DND-41 (cell line): ENCODE measurements around the gene WDR83.

Experiments
- ATAC-seq: fragments of 200-7000 bp; cut with Tn5 transposase; 3 replicates; pipeline ENCODE4 v1.9.1; 2021; ENCODE audit warnings: low read depth; ENCODE audit not compliant: insufficient read depth
- DNase-seq: peaks from one replicate; pipeline ENCODE4 v3.0.0-alpha.2; 2020
- H2AFZ ChIP-seq: 2 replicates; pipeline ENCODE4 v1.6.0; 2012; ENCODE audit warnings: low read depth, low read length
- H3K27ac ChIP-seq: 2 replicates; pipeline ENCODE4 v1.5.1; 2012; ENCODE audit warnings: low read length, inconsistent platforms
- H3K27me3 ChIP-seq: fragments of 200-600 bp; sonication (generic); 2 replicates; pipeline ENCODE4 v1.6.0; 2012; ENCODE audit warnings: low read length, mild to moderate bottlenecking, inconsistent platforms; ENCODE audit not compliant: insufficient read depth, poor library complexity
- H3K36me3 ChIP-seq: 2 replicates; pipeline ENCODE4 v1.5.1; 2012; ENCODE audit warnings: low read length, inconsistent platforms; ENCODE audit not compliant: insufficient read depth
- H3K4me1 ChIP-seq: 2 replicates; pipeline ENCODE4 v1.5.1; 2012; ENCODE audit warnings: mild to moderate bottlenecking, low read length; ENCODE audit not compliant: insufficient read depth
- H3K4me2 ChIP-seq: 2 replicates; pipeline ENCODE4 v1.6.0; 2012; ENCODE audit warnings: mild to moderate bottlenecking, moderate library complexity, low read length, inconsistent platforms; ENCODE audit not compliant: insufficient read depth
- H3K4me3 ChIP-seq, 2 experiments: fragments of 200-600 bp in 1 of 2; shearing (Covaris generic) in 1 of 2; 2 replicates each; pipeline ENCODE4 v1.5.1; 2012 to 2016; ENCODE audit warnings: inconsistent platforms in 2 of 2, low read length in 2 of 2, mild to moderate bottlenecking in 2 of 2, low read depth in 1 of 2, moderate library complexity in 1 of 2
- H3K79me2 ChIP-seq: 2 replicates; pipeline ENCODE4 v1.6.0; 2012; ENCODE audit warnings: low read length, inconsistent platforms; ENCODE audit not compliant: insufficient read depth
- H3K9ac ChIP-seq: 2 replicates; pipeline ENCODE4 v1.6.0; 2012; ENCODE audit warnings: low read depth, mild to moderate bottlenecking, inconsistent platforms, low read length, moderate library complexity
- H3K9me3 ChIP-seq: 2 replicates; pipeline ENCODE4 v1.5.1; 2012; ENCODE audit warnings: low read length, moderate library complexity, mild to moderate bottlenecking, inconsistent platforms; ENCODE audit not compliant: insufficient read depth, severe bottlenecking
- H4K20me1 ChIP-seq: 2 replicates; pipeline ENCODE4 v1.6.0; 2012; ENCODE audit warnings: low read length; ENCODE audit not compliant: insufficient read depth
- CTCF ChIP-seq: IDR thresholded peaks from 2 replicates; pipeline ENCODE4 v1.5.1; 2012; ENCODE audit warnings: borderline replicate concordance, low read length, moderate library complexity, mild to moderate bottlenecking; ENCODE audit not compliant: poor library complexity, severe bottlenecking; ENCODE audit errors: extremely low read depth
- EZH2 ChIP-seq: IDR thresholded peaks from 3 replicates; pipeline ENCODE4 v1.6.1; 2012; ENCODE audit warnings: borderline replicate concordance, low read depth, mild to moderate bottlenecking, moderate library complexity, low read length, inconsistent platforms; ENCODE audit not compliant: severe bottlenecking

WDR83 gene

DNA sequence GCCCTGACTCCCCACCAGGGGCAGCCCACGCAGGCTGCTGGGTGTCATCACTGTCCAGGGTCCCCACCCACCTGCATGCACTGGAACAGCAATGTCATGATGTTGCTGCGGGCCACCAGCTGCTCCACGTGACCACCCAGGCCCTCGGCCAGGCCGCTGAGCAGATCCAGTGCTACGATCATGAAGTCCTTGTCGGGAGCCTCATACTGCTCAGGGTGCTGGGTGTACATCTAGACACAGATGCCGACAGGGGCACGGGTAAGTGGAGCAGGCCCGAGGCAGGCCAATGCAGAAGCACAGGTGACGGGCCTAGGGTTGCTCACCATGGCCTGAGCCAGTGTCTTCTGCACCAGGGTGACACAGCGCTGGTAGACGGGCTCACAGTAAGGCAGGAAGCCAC, 38.6 kb downstream of the WDR83 start:
- H4K20me1 ChIP-seq = peaks cover 23% of the 10 kb centered on the region
- no peaks in the 10 kb centered on the region for H3K9me3 ChIP-seq
- no peak overlapping the region for H3K9ac ChIP-seq
- no peak for DNase-seq
- no peak overlapping the region for H3K4me2 ChIP-seq
- no peak overlapping the region for H3K27ac ChIP-seq
- no peaks in the 10 kb centered on the region for H3K79me2 ChIP-seq
- peaks cover 95% of the 10 kb centered on the region for H3K36me3 ChIP-seq
- no peak for TF ChIP-seq CTCF
- TF ChIP-seq EZH2 = no peak
- no peaks in the 10 kb centered on the region for H3K4me1 ChIP-seq
- no peak overlapping the region for H2AFZ ChIP-seq
- no peaks in the 10 kb centered on the region for H3K27me3 ChIP-seq
- H3K4me3 ChIP-seq = no peak overlapping the region
- no peak for ATAC-seq

DNA sequence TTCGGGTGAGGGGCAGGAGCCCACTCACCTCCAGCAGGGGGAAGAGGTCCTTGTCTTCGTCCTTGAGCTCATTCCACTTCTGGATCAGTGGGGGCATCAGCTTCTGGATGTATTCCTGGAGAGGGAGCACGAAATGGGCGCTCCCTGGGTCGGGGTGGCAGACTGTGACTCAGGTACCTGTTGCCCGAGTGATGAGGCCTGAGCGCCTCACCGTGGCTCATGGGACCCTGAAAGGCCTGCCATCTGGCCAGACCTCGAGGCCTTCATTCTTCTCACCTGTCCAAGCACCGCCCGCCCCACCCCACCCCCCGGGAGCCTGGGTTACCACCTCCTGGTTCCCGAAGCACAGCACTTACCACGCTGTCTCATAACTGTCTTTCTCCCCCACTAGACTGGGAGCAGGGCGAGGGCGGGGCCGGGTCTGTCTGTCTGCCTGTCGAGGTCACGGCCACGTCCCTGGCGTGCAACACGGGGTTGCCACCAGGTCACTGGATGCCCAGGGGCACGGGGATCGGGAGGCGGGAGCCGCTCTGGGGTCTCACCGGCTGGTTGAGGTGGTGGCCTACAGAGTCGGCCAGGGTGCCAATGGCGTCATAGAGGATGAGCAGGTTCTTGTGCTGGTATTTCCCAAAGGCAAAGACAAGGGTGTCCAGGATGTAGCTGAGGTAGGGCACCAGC, 39.2 kb downstream of the WDR83 start:
- Histone ChIP-seq H3K36me3 (peaks cover 94% of the 10 kb centered on the region), H3K79me2 (no peaks in the 10 kb centered on the region), H3K4me2 (no peak overlapping the region), H4K20me1 (peaks cover 26% of the 10 kb centered on the region), H3K27ac (no peak overlapping the region), H3K27me3 (no peaks in the 10 kb centered on the region), H2AFZ (no peak overlapping the region), H3K9me3 (no peaks in the 10 kb centered on the region), H3K9ac (no peak overlapping the region), H3K4me3 (no peak overlapping the region), H3K4me1 (no peaks in the 10 kb centered on the region)
- DNase-seq = no peak
- TF ChIP-seq EZH2 (no peak), CTCF (no peak)
- no peak for ATAC-seq

DNA sequence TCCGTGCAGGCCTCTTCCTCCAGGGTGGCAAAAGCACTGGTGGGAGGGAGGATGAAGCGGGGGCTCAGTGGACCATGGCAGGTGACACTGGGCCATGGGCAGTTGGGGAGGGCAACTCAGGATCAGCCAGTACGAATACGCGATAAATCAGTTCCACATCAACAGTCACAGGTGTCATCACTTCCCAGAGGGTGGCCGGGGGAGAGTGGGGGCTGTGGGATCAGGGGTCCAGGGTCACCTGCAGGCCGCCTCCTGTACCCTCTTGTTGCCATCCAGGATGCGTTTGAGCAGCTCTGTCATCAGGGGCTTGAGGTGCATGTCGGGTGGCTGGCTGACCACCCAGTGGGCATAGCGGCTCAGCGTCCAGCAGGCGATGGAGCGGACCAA, 39.7 kb downstream of the WDR83 start:
- no peaks in the 10 kb centered on the region for H3K9me3 ChIP-seq
- TF ChIP-seq CTCF = no peak
- ATAC-seq (no peak), DNase-seq (no peak)
- peaks cover 93% of the 10 kb centered on the region for H3K36me3 ChIP-seq
- H3K9ac ChIP-seq = no peak overlapping the region
- no peaks in the 10 kb centered on the region for H3K4me1 ChIP-seq
- H3K27me3 ChIP-seq = no peaks in the 10 kb centered on the region
- peaks cover 25% of the 10 kb centered on the region for H4K20me1 ChIP-seq
- no peak overlapping the region for H3K27ac ChIP-seq
- H3K4me3 ChIP-seq = no peak overlapping the region
- no peaks in the 10 kb centered on the region for H3K79me2 ChIP-seq
- H3K4me2 ChIP-seq = no peak overlapping the region
- no peak overlapping the region for H2AFZ ChIP-seq
